ENCODE results near the gene MUC5B.

- no peak for TF ChIP-seq CTCF (IDR thresholded peaks at IDR 0.05)
- TF ChIP-seq POLR2A (IDR thresholded peaks at IDR 0.05), result no peak
These were observed 45.7 kb upstream of the MUC5B start for GRCh38 chr11:1177020-1177770.
